K562 (cell line): ENCODE measurements around the gene SART3. TPM values are rescaled to one million over a fixed set of nuclear protein-coding genes. Genes with fewer than 3 reads are reported as not detected.

ENCODE experiments used
- ATF4 ChIP-seq: fragments of 450-650 bp; formaldehyde crosslinking; IDR thresholded peaks from 2 replicates; pipeline ENCODE4 v1.4.0; 2022; ENCODE audit warnings: mild to moderate bottlenecking, moderate library complexity
- CEBPB ChIP-seq: fragments of 450-650 bp; IDR thresholded peaks from 2 replicates; pipeline ENCODE4 v1.6.1; 2016; ENCODE audit warnings: missing genetic modification characterization, missing compliant biosample characterization
- GABPB2 ChIP-seq: fragments of 250-450 bp; sonication (Bioruptor Pico); conservative IDR thresholded peaks from 2 replicates; pipeline ENCODE4 v1.5.1; 2021; ENCODE audit warnings: mild to moderate bottlenecking
- HCFC1 ChIP-seq: IDR thresholded peaks from 2 replicates; pipeline ENCODE4 v1.6.1; 2012; ENCODE audit warnings: low read depth, low read length, improper control_type of control experiment
- HDAC8 ChIP-seq: fragments of 450-650 bp; IDR thresholded peaks from 2 replicates; pipeline ENCODE4 v1.6.1; 2016; ENCODE audit warnings: mild to moderate bottlenecking, missing genetic modification characterization, moderate library complexity, missing compliant biosample characterization
- MTA3 ChIP-seq: fragments of 450-650 bp; formaldehyde crosslinking; IDR thresholded peaks from 2 replicates; pipeline ENCODE4 v1.6.1; 2017; ENCODE audit warnings: mild to moderate bottlenecking, borderline replicate concordance
- OTX1 ChIP-seq: fragments of 450-650 bp; formaldehyde crosslinking; IDR thresholded peaks from 2 replicates; pipeline ENCODE4 v1.4.0; 2022; ENCODE audit warnings: mild to moderate bottlenecking
- PHF8 ChIP-seq: fragments of 200-600 bp; sonication (generic); IDR thresholded peaks from 2 replicates; pipeline ENCODE4 v1.6.1; 2012; ENCODE audit warnings: mixed run types, mild to moderate bottlenecking, inconsistent platforms, low read length, moderate library complexity, borderline replicate concordance
- POLR2A ChIP-seq: fragments of 450-650 bp; conservative IDR thresholded peaks from 2 replicates; pipeline ENCODE4 v1.6.1; 2016
- SLC30A9 ChIP-seq: fragments of 250-450 bp; sonication (Bioruptor Pico); IDR thresholded peaks from 2 replicates; pipeline ENCODE4 v1.8.0; 2022; ENCODE audit warnings: mild to moderate bottlenecking, moderate library complexity
- TAF9B ChIP-seq: fragments of 450-650 bp; IDR thresholded peaks from 2 replicates; pipeline ENCODE4 v1.6.1; 2018; ENCODE audit warnings: mild to moderate bottlenecking; ENCODE audit not compliant: partially characterized antibody
- XRCC3 ChIP-seq: fragments of 450-650 bp; IDR thresholded peaks from 2 replicates; pipeline ENCODE4 v1.6.1; 2017; ENCODE audit warnings: mild to moderate bottlenecking, moderate library complexity
- ZC3H11A ChIP-seq: IDR thresholded peaks from 2 replicates; pipeline ENCODE4 v1.6.1; 2012; ENCODE audit warnings: low read depth, low read length, improper control_type of control experiment
- ZNF512 ChIP-seq: IDR thresholded peaks from 2 replicates; pipeline ENCODE4 v1.6.1; 2016; ENCODE audit warnings: missing genetic modification characterization, missing compliant biosample characterization
- ZNF764 ChIP-seq: fragments of 250-450 bp; sonication (Bioruptor Pico); IDR thresholded peaks from 2 replicates; pipeline ENCODE4 v1.4.0; 2020; ENCODE audit warnings: low read depth, mild to moderate bottlenecking, moderate library complexity
- polyA plus RNA-seq, 8 experiments: library from polyadenylated mRNA; depleted of rRNA in 4 of 8; stranded (reverse) in 5 of 8; unstranded in 3 of 8; fragments of >200 nt; fragmentation: Nextera tagmentation in 2 of 8; fragmentation: Illumina TruSeq in 1 of 8; extraction: Ambion mirVana in 2 of 8; extraction: Trizol in 1 of 8; gene quantifications; 2 replicates each; pipeline versions ENCODE4 v1.2.1 to v1.2.3, GENCODE V29; 2011 to 2014; ENCODE audit warnings: inconsistent platforms in 1 of 8, missing spikeins in 1 of 8
- total RNA-seq, 7 experiments: library from RNA; depleted of rRNA in 6 of 7; stranded (reverse); fragments of >200 nt in 6 of 7; fragmentation: Illumina TruSeq in 2 of 7; extraction: Trizol in 2 of 7; gene quantifications; 2 replicates each; pipeline versions ENCODE4 v1.2.1 to v1.2.3, GENCODE V29; 2011 to 2021; ENCODE audit warnings: low replicate concordance in 1 of 7
- TF ChIP-seq, protein P1 (sequence below): fragments of 250-450 bp; sonication (Bioruptor Pico); IDR thresholded peaks from 2 replicates; pipeline ENCODE4 v1.9.0; 2021; ENCODE audit warnings: mild to moderate bottlenecking, inconsistent platforms
- TF ChIP-seq, protein P2 (sequence below): fragments of 450-650 bp; IDR thresholded peaks from 2 replicates; pipeline ENCODE4 v1.6.1; 2016; ENCODE audit warnings: borderline replicate concordance
- TF ChIP-seq, protein P3 (sequence below), 2 experiments: fragments of 200-800 bp in 1 of 2; sonication (Bioruptor generic) in 1 of 2; sonication (generic) in 1 of 2; formaldehyde crosslinking in 1 of 2; IDR thresholded peaks in 1 of 2; conservative IDR thresholded peaks in 1 of 2; 2 replicates each; pipeline versions ENCODE4 v1.5.0 to v1.6.1; 2016 to 2020; ENCODE audit warnings: missing compliant biosample characterization in 1 of 2, missing genetic modification characterization in 1 of 2, missing genetic modification reagents in 1 of 2

SART3 gene
- total and polyA plus RNA-seq, 9 of the 15 experiments (the other 6 are each of a cell fraction or from before 2014, with no cell fraction given), result 8.9 to 167 (median 56.7) TPM

GRCh38 chr12:108561852-108562347, 927 bp upstream of the SART3 start (continued):
- TF ChIP-seq, protein P1, sequence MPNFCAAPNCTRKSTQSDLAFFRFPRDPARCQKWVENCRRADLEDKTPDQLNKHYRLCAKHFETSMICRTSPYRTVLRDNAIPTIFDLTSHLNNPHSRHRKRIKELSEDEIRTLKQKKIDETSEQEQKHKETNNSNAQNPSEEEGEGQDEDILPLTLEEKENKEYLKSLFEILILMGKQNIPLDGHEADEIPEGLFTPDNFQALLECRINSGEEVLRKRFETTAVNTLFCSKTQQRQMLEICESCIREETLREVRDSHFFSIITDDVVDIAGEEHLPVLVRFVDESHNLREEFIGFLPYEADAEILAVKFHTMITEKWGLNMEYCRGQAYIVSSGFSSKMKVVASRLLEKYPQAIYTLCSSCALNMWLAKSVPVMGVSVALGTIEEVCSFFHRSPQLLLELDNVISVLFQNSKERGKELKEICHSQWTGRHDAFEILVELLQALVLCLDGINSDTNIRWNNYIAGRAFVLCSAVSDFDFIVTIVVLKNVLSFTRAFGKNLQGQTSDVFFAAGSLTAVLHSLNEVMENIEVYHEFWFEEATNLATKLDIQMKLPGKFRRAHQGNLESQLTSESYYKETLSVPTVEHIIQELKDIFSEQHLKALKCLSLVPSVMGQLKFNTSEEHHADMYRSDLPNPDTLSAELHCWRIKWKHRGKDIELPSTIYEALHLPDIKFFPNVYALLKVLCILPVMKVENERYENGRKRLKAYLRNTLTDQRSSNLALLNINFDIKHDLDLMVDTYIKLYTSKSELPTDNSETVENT (CRISPR knock-in tag), result no peak
- no peak for TF ChIP-seq HDAC8 (tag)
- TF ChIP-seq SLC30A9 (CRISPR knock-in tag), result no peak
- no peak for TF ChIP-seq OTX1
- no peak for TF ChIP-seq ATF4 (CRISPR knock-in tag)
- TF ChIP-seq ZC3H11A, result no peak
- TF ChIP-seq PHF8, result peak; percentile 46; the same call in 1 of the 2 replicates
- TF ChIP-seq ZNF512 (tag), result no peak
- TF ChIP-seq, protein P2, sequence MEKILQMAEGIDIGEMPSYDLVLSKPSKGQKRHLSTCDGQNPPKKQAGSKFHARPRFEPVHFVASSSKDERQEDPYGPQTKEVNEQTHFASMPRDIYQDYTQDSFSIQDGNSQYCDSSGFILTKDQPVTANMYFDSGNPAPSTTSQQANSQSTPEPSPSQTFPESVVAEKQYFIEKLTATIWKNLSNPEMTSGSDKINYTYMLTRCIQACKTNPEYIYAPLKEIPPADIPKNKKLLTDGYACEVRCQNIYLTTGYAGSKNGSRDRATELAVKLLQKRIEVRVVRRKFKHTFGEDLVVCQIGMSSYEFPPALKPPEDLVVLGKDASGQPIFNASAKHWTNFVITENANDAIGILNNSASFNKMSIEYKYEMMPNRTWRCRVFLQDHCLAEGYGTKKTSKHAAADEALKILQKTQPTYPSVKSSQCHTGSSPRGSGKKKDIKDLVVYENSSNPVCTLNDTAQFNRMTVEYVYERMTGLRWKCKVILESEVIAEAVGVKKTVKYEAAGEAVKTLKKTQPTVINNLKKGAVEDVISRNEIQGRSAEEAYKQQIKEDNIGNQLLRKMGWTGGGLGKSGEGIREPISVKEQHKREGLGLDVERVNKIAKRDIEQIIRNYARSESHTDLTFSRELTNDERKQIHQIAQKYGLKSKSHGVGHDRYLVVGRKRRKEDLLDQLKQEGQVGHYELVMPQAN, result peak; percentile 8; the same call in 1 of the 2 replicates
- TF ChIP-seq POLR2A, result peak; percentile 84; the same call in 1 of the 2 replicates
- no peak for TF ChIP-seq MTA3
- TF ChIP-seq GABPB2 (CRISPR knock-in tag), result no peak
- TF ChIP-seq TAF9B, result peak; percentile 7
- no peak for TF ChIP-seq HCFC1
- TF ChIP-seq XRCC3, result no peak
- TF ChIP-seq CEBPB (tag), result peak; percentile 28; the same call in 1 of the 2 replicates
- TF ChIP-seq, protein P3, sequence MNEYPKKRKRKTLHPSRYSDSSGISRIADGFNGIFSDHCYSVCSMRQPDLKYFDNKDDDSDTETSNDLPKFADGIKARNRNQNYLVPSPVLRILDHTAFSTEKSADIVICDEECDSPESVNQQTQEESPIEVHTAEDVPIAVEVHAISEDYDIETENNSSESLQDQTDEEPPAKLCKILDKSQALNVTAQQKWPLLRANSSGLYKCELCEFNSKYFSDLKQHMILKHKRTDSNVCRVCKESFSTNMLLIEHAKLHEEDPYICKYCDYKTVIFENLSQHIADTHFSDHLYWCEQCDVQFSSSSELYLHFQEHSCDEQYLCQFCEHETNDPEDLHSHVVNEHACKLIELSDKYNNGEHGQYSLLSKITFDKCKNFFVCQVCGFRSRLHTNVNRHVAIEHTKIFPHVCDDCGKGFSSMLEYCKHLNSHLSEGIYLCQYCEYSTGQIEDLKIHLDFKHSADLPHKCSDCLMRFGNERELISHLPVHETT (CRISPR knock-in tag; conservative IDR thresholded peaks at IDR 0.05 in 1 of 2, IDR thresholded peaks at IDR 0.05 in 1 of 2), result no peak
- no peak for TF ChIP-seq ZNF764
